ENCODE measurements around the gene ADCY2.

DNA sequence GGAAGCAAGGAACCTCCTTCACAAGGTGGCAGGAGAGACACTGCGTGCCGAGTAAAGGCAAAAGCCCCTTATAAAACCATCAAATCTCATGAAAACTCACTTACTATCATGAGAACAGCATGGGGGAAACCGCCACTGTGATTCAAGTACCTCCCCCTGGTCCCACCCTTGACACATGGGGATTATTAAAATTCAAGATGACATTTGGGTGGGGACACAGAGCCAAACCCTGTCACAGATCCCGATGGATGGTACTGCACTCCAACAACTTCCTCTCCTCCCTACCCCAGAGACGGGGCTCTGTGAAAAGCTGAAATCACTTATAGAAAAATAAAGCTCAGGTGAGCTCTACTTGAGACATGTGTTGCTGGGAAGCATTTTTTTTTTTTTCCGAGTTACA is 10.3 kb upstream of the ADCY2 start:
- TF ChIP-seq, protein P1, sequence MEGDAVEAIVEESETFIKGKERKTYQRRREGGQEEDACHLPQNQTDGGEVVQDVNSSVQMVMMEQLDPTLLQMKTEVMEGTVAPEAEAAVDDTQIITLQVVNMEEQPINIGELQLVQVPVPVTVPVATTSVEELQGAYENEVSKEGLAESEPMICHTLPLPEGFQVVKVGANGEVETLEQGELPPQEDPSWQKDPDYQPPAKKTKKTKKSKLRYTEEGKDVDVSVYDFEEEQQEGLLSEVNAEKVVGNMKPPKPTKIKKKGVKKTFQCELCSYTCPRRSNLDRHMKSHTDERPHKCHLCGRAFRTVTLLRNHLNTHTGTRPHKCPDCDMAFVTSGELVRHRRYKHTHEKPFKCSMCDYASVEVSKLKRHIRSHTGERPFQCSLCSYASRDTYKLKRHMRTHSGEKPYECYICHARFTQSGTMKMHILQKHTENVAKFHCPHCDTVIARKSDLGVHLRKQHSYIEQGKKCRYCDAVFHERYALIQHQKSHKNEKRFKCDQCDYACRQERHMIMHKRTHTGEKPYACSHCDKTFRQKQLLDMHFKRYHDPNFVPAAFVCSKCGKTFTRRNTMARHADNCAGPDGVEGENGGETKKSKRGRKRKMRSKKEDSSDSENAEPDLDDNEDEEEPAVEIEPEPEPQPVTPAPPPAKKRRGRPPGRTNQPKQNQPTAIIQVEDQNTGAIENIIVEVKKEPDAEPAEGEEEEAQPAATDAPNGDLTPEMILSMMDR (IDR thresholded peaks at IDR 0.05) = no peak
- TF ChIP-seq POLR2A (IDR thresholded peaks at IDR 0.05) = no peak

Data from heart left ventricle (tissue), 13 donors.